OCI-LY1 (cell line): ENCODE data around the gene SERINC5.

Experiments
- H2AFZ ChIP-seq: fragments of 200-600 bp; sonication (generic), shearing (Covaris generic); 2 replicates; pipeline ENCODE4 v1.6.0; 2014; ENCODE audit warnings: antibody characterized with exemption, mild to moderate bottlenecking, low read length
- H3F3A ChIP-seq: fragments of 200-600 bp; sonication (generic), shearing (Covaris generic); 2 replicates; pipeline ENCODE4 v1.6.0; 2014; ENCODE audit warnings: mild to moderate bottlenecking, antibody characterized with exemption, low read length, moderate library complexity; ENCODE audit not compliant: insufficient read depth
- H3K27ac ChIP-seq: fragments of 200-600 bp; sonication (generic); 2 replicates; pipeline ENCODE4 v1.5.1; 2014; ENCODE audit warnings: low read length, mixed run types, mild to moderate bottlenecking, low read depth; ENCODE audit not compliant: poor library complexity, severe bottlenecking
- H3K27me3 ChIP-seq: fragments of 200-600 bp; sonication (generic); 2 replicates; pipeline ENCODE4 v1.6.0; 2014; ENCODE audit warnings: antibody characterized with exemption, mild to moderate bottlenecking, low read length, moderate library complexity; ENCODE audit not compliant: insufficient read depth
- H3K36me3 ChIP-seq: fragments of 200-600 bp; sonication (generic); 2 replicates; pipeline ENCODE4 v1.6.1; 2014; ENCODE audit warnings: mild to moderate bottlenecking, antibody characterized with exemption, low read length, moderate library complexity, mixed read lengths; ENCODE audit not compliant: insufficient read depth
- H3K4me1 ChIP-seq: fragments of 200-600 bp; sonication (generic); 2 replicates; pipeline ENCODE4 v1.5.1; 2014; ENCODE audit warnings: mild to moderate bottlenecking, low read length, moderate library complexity; ENCODE audit not compliant: insufficient read depth, severe bottlenecking
- H3K4me2 ChIP-seq: fragments of 200-600 bp; sonication (generic), shearing (Covaris generic); 2 replicates; pipeline ENCODE4 v1.6.1; 2014; ENCODE audit warnings: low read length
- H3K4me3 ChIP-seq: fragments of 200-600 bp; sonication (generic); 2 replicates; pipeline ENCODE4 v1.5.1; 2014; ENCODE audit warnings: low read length, low read depth, mild to moderate bottlenecking, mixed read lengths; ENCODE audit not compliant: poor library complexity, severe bottlenecking
- H3K79me2 ChIP-seq: fragments of 200-600 bp; shearing (Covaris generic); 2 replicates; pipeline ENCODE4 v1.6.1; 2016; ENCODE audit warnings: mixed run types, low read length, mixed read lengths; ENCODE audit not compliant: insufficient read depth
- H3K9ac ChIP-seq: fragments of 200-600 bp; sonication (generic), shearing (Covaris generic); 2 replicates; pipeline ENCODE4 v1.6.1; 2014; ENCODE audit warnings: mild to moderate bottlenecking, low read length, mixed read lengths
- H3K9me2 ChIP-seq: fragments of 200-600 bp; sonication (generic), shearing (Covaris generic); 2 replicates; pipeline ENCODE4 v1.6.1; 2014; ENCODE audit warnings: low read depth, mild to moderate bottlenecking, low read length, mixed read lengths
- H3K9me3 ChIP-seq: fragments of 200-600 bp; shearing (Covaris generic); 2 replicates; pipeline ENCODE4 v1.6.1; 2014; ENCODE audit warnings: low read length, mixed read lengths
- H4K20me1 ChIP-seq: fragments of 200-600 bp; sonication (generic), shearing (Covaris generic); 2 replicates; pipeline ENCODE4 v1.6.0; 2016; ENCODE audit warnings: mild to moderate bottlenecking, low read length; ENCODE audit not compliant: insufficient read depth
- CTCF ChIP-seq: fragments of 200-600 bp; sonication (generic), shearing (Covaris generic); IDR thresholded peaks from 2 replicates; pipeline ENCODE4 v1.5.1; 2017; ENCODE audit warnings: mild to moderate bottlenecking, antibody characterized with exemption, low read length, moderate library complexity, mixed read lengths
- EZH2 ChIP-seq: fragments of 200-600 bp; sonication (generic), shearing (Covaris generic); IDR thresholded peaks from 2 replicates; pipeline ENCODE4 v1.8.0; 2017; ENCODE audit warnings: borderline replicate concordance, mixed run types, mild to moderate bottlenecking, antibody characterized with exemption, low read length, moderate library complexity, mixed read lengths

SERINC5 gene

GRCh38 chr5:80168388-80169028 is 87.3 kb downstream of the SERINC5 start:
- H3K36me3 ChIP-seq: peaks cover 92% of the 10 kb centered on the region
- H3K9me2 ChIP-seq: no peaks in the 10 kb centered on the region
- TF ChIP-seq CTCF (no peak), EZH2 (no peak)
- no peaks in the 10 kb centered on the region for H4K20me1 ChIP-seq
- H3K27me3 ChIP-seq: no peaks in the 10 kb centered on the region
- H3K79me2 ChIP-seq: no peaks in the 10 kb centered on the region
- no peak overlapping the region for H3K4me2 ChIP-seq
- no peak overlapping the region for H3K9ac ChIP-seq
- H3F3A ChIP-seq: no peaks in the 10 kb centered on the region
- no peaks in the 10 kb centered on the region for H3K9me3 ChIP-seq
- peak overlapping the region; percentile 26 for H3K27ac ChIP-seq
- no peak overlapping the region for H2AFZ ChIP-seq
- no peak overlapping the region for H3K4me3 ChIP-seq
- H3K4me1 ChIP-seq: peaks cover 4% of the 10 kb centered on the region

DNA sequence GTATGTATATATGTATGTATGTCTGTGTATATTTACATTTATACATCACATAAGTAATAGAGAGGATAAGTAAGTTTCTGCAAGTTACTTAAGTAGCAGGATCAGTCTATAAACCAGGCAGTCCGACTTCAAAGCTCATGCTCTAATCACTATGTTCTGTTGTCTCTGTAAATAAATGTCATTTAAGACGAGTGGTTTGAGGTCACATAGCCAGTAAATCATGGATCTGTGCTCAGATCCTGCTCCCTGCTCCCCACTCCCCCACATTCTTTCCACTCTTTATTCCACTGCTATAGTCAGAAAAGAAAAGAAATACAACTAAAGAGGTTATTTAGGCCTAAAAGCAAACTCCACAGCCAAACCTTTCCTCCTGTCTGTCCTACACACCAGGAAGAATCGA is 90.4 kb downstream of the SERINC5 start:
- Histone ChIP-seq H3K79me2 (no peaks in the 10 kb centered on the region), H3K9me3 (no peaks in the 10 kb centered on the region), H3K4me1 (peaks cover 4% of the 10 kb centered on the region), H4K20me1 (no peaks in the 10 kb centered on the region), H3K27me3 (no peaks in the 10 kb centered on the region), H3K9me2 (no peaks in the 10 kb centered on the region), H2AFZ (no peak overlapping the region), H3K4me2 (no peak overlapping the region), H3K9ac (no peak overlapping the region), H3F3A (no peaks in the 10 kb centered on the region), H3K4me3 (no peak overlapping the region), H3K36me3 (peaks cover 93% of the 10 kb centered on the region), H3K27ac (no peak overlapping the region)
- TF ChIP-seq EZH2 (no peak), CTCF (no peak)

DNA sequence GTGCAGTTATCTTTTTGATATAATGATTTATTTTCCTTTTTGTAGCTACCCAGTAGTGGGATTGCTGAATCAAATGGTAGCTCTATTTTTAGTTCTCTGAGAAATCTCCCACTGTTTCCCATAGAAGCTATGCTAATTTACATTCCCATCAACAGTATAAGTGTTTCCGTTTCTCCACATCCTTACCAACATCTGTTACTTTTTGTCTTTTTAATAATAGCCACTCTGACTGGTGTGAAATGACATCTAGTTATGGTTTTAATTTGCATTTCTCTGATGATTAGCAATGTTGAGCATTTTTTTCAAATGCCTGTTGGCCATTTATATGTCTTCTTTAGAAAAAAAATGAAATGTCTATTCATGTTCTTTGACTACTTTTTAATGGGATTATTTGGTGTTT is 94.7 kb downstream of the SERINC5 start:
- no peak for TF ChIP-seq CTCF
- no peak for TF ChIP-seq EZH2
- Histone ChIP-seq H3K9ac (no peak overlapping the region), H3K27ac (no peak overlapping the region), H2AFZ (no peak overlapping the region), H3K27me3 (no peaks in the 10 kb centered on the region), H3K9me3 (no peaks in the 10 kb centered on the region), H3K9me2 (no peaks in the 10 kb centered on the region), H3K4me3 (no peak overlapping the region), H4K20me1 (no peaks in the 10 kb centered on the region), H3K36me3 (peaks cover 95% of the 10 kb centered on the region), H3K4me1 (no peaks in the 10 kb centered on the region), H3K4me2 (no peak overlapping the region), H3F3A (no peaks in the 10 kb centered on the region), H3K79me2 (no peaks in the 10 kb centered on the region)
